Measurements from ENCODE around the gene SEC11A.

DNA sequence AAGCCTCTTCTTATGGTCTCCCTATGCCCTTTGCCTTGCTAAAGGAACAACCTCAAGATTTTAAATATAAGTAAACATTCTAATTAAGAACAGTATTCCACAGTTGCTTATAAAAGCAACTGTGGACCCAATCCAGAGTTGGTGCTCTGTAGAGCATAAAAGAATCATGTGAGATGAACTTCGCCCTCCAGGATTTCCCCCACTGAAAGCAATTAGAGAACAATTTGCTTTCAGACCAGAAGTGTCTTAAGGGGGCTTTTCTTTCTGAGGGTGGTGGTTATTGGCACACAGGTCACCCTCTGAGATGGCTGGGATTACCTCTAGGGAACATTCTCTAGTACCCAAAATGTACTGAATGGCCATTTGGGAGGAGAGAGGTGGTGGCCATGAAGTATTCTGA is 43.1 kb upstream of the SEC11A start:
- TF ChIP-seq EZH2phosphoT487 (IDR thresholded peaks at IDR 0.05; ENCODE audit: low read length): no peak
- TF ChIP-seq, protein P1, sequence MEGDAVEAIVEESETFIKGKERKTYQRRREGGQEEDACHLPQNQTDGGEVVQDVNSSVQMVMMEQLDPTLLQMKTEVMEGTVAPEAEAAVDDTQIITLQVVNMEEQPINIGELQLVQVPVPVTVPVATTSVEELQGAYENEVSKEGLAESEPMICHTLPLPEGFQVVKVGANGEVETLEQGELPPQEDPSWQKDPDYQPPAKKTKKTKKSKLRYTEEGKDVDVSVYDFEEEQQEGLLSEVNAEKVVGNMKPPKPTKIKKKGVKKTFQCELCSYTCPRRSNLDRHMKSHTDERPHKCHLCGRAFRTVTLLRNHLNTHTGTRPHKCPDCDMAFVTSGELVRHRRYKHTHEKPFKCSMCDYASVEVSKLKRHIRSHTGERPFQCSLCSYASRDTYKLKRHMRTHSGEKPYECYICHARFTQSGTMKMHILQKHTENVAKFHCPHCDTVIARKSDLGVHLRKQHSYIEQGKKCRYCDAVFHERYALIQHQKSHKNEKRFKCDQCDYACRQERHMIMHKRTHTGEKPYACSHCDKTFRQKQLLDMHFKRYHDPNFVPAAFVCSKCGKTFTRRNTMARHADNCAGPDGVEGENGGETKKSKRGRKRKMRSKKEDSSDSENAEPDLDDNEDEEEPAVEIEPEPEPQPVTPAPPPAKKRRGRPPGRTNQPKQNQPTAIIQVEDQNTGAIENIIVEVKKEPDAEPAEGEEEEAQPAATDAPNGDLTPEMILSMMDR (IDR thresholded peaks at IDR 0.05; ENCODE audit: low read length): no peak

Data from MM.1S (cell line).